Endothelial cell of umbilical vein (primary cell): ENCODE measurements around the gene DNAJA4. TPM values are rescaled to one million over a fixed set of nuclear protein-coding genes. Genes with fewer than 3 reads are reported as not detected.

ENCODE experiments used
- BruUV-seq: library from RNA; stranded (reverse); fragments of 400-500 nt; replicated peaks from 2 replicates; lab custom pipeline; 2021; lab: Mats Ljungman, UMichigan
- CTCF ChIA-PET: fragments of 300-600, 350-600 bp; sonication (Branson Sonifier 250); formaldehyde crosslinking; loops from one replicate; lab custom pipeline; 2021; ENCODE audit warnings: antibody characterized with exemption, inconsistent platforms; lab: Charles Lee
- POLR2A ChIA-PET: fragments of 300-600, 350-600 bp; sonication (Branson Sonifier 250); formaldehyde crosslinking; loops from one replicate; lab custom pipeline; 2021; ENCODE audit warnings: antibody characterized with exemption, inconsistent platforms; lab: Charles Lee
- DNase-seq: peaks from one replicate; pipeline ENCODE4 v3.0.0-alpha.2; 2011; ENCODE audit warnings: low read depth, low spot score
- FAIRE-seq: peaks from 2 replicates; lab custom pipeline; 2011; peaks lifted over from hg19 to GRCh38; lab: Jason Lieb, UNC
- H2AFZ ChIP-seq: 2 replicates; pipeline ENCODE4 v1.6.0; 2012; ENCODE audit warnings: low read depth, low read length, control low read depth, inconsistent platforms
- H3K27ac ChIP-seq: 2 replicates; pipeline ENCODE4 v1.5.1; 2011; ENCODE audit warnings: low read depth, mild to moderate bottlenecking, control low read depth, low read length, moderate library complexity; ENCODE audit not compliant: insufficient read depth
- H3K27me3 ChIP-seq, 2 experiments: 2 replicates each; pipeline versions ENCODE4 v1.6.0 to v1.6.1; 2011; ENCODE audit warnings: low read length in 2 of 2, mixed read lengths in 1 of 2; ENCODE audit not compliant: control insufficient read depth in 2 of 2, insufficient read depth in 2 of 2
- H3K36me3 ChIP-seq, 2 experiments: 2 replicates in 1 of 2; 3 replicates in 1 of 2; pipeline ENCODE4 v1.5.1; 2011; ENCODE audit warnings: low read length in 2 of 2, mild to moderate bottlenecking in 1 of 2, moderate library complexity in 1 of 2; ENCODE audit not compliant: control insufficient read depth in 2 of 2, insufficient read depth in 2 of 2; ENCODE audit errors: extremely low read depth in 1 of 2
- H3K4me1 ChIP-seq: 3 replicates; pipeline ENCODE4 v1.5.1; 2011; ENCODE audit warnings: mild to moderate bottlenecking, low read length; ENCODE audit not compliant: control insufficient read depth, insufficient read depth; ENCODE audit errors: extremely low read depth
- H3K4me2 ChIP-seq: 2 replicates; pipeline ENCODE4 v1.6.1; 2011; ENCODE audit warnings: low read length, control low read depth, mixed read lengths; ENCODE audit not compliant: insufficient read depth
- H3K4me3 ChIP-seq, 3 experiments: fragments of 200-600 bp in 1 of 3; sonication (generic), shearing (Covaris generic) in 1 of 3; replicated peaks in 1 of 3; 2 replicates each; pipeline ENCODE4 v1.5.1; 2011 to 2016; ENCODE audit warnings: control low read depth in 3 of 3, low read length in 3 of 3, mild to moderate bottlenecking in 2 of 3, inconsistent platforms in 1 of 3, low read depth in 1 of 3, moderate library complexity in 1 of 3; ENCODE audit not compliant: insufficient read depth in 1 of 3
- H3K79me2 ChIP-seq: 2 replicates; pipeline ENCODE4 v1.6.0; 2012; ENCODE audit warnings: low read length, inconsistent platforms; ENCODE audit not compliant: control insufficient read depth, insufficient read depth
- H3K9ac ChIP-seq: replicated peaks from 2 replicates; pipeline ENCODE3; 2011; ENCODE audit warnings: low read length, control low read depth; ENCODE audit not compliant: insufficient read depth; ENCODE audit errors: extremely low read depth
- H3K9me1 ChIP-seq: replicated peaks from 3 replicates; pipeline ENCODE4 v1.6.0; 2011; ENCODE audit warnings: mild to moderate bottlenecking, low read length; ENCODE audit not compliant: control insufficient read depth, insufficient read depth; ENCODE audit errors: extremely low read depth
- H3K9me3 ChIP-seq: replicated peaks from 2 replicates; pipeline ENCODE4 v1.5.1; 2012; ENCODE audit warnings: low read length, inconsistent platforms; ENCODE audit not compliant: control insufficient read depth, insufficient read depth
- H4K20me1 ChIP-seq: replicated peaks from 2 replicates; pipeline ENCODE3; 2011; ENCODE audit warnings: mild to moderate bottlenecking, low read length; ENCODE audit not compliant: control insufficient read depth, insufficient read depth; ENCODE audit errors: extremely low read depth
- MYC ChIP-seq: IDR thresholded peaks from one replicate; pipeline ENCODE4 v1.6.1; 2011; ENCODE audit warnings: mild to moderate bottlenecking, low read depth, low read length
- POLR2A ChIP-seq: IDR thresholded peaks from 2 replicates; pipeline ENCODE4 v1.6.1; 2012; ENCODE audit warnings: low read depth, mild to moderate bottlenecking, control low read depth, low read length
- POLR2AphosphoS5 ChIP-seq: IDR thresholded peaks from 2 replicates; pipeline ENCODE4 v1.6.1; 2012; ENCODE audit warnings: low read depth, mild to moderate bottlenecking, control low read depth, low read length, moderate library complexity; ENCODE audit not compliant: insufficient read depth
- dilution Hi-C: fragments of 300-500 bp; cut with MboI; formaldehyde crosslinking; loops from one replicate; pipeline ENCODE4 v1.15.0; 2019; ENCODE audit warnings: low sequenced_read_pairs; ENCODE audit not compliant: extremely low pct_ligation_motif_present
- intact Hi-C: fragments of 100-400 bp; cut with micrococcal nuclease; formaldehyde crosslinking; loops from one replicate; pipeline ENCODE4 v1.10.0; 2022
- polyA plus RNA-seq, 4 experiments: library from polyadenylated mRNA; depleted of rRNA in 3 of 4; stranded (reverse) in 3 of 4; unstranded in 1 of 4; fragments of >200 nt; gene quantifications; 2 replicates each; pipeline versions ENCODE4 v1.2.1 to v1.2.3, GENCODE V29; 2011 to 2012; ENCODE audit warnings: missing spikeins in 1 of 4
- total RNA-seq: library from RNA; stranded (reverse); gene quantifications from 2 replicates; pipeline ENCODE4 v1.2.3, GENCODE V29; 2021
- TF ChIP-seq, protein P1 (sequence below): IDR thresholded peaks from 2 replicates; pipeline ENCODE4 v1.6.1; 2011; ENCODE audit not compliant: insufficient read depth, insufficient read length
- TF ChIP-seq, protein P2 (sequence below), 2 donors: IDR thresholded peaks; 1 replicate in 1 of 2; 2 replicates in 1 of 2; pipeline ENCODE4 v1.5.1; 2011; ENCODE audit warnings: low read length in 2 of 2, mild to moderate bottlenecking in 2 of 2, moderate library complexity in 2 of 2, control low read depth in 1 of 2, inconsistent platforms in 1 of 2, low read depth in 1 of 2; ENCODE audit not compliant: insufficient read depth in 1 of 2; ENCODE audit errors: extremely low read depth in 1 of 2

The DNAJA4 gene
- total and polyA plus RNA-seq, 2 donors (not counting 3 experiments of a cell fraction or from before 2014, with no cell fraction given): 17.3 to 21.3 TPM

DNA sequence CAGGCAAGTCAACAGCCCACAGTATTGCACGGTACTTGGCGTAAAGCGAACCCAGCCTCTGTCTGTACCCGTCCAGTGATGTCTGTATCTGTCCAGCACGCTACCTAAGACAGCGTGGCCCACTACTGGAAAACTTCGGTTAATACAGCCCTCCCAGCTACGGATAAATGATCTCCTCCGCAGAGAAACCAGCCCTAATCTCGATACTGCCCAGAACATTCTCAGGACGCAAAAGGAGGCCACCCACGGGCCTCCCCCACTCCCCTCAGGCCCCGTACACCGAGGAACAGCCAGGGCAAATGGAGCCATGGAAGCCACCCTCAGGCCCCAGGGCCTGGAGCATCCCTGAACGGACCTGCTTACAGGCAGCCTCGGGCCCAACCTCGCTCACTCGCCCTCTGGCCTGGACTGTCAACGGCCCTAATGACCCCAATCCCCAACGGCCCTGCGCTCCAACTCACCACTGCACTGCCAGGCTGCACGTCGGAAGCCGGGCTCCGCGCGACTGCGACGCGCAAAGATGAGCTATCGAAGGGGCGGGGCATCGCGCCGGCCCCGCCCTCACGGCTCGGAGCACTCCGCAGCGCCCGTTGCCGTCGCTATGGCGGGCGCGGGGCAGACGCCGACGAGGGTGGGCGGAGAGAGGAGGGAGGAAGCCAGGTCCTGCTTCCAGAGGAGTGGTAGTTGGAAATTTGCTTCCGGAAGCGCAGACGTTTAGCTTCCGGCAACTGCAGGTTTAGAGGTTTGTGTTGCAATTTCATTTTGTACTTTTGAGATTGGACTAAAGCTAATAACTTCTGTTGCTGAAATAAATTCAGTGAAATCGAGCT lies 35.0 kb downstream of the DNAJA4 start, which contains the start of gene SKIC8:
Gene SKIC8 (minus strand): TSS at position 509 of the 830 bp plus-strand sequence. CDS start 3,923 bp downstream, outside the sequence.
- H3K4me3 ChIP-seq: peak within 1 kb of the TSS; percentile 68 to 100 (median 81)
- FAIRE-seq (peak; percentile 81), DNase-seq (peak; percentile 95)
- peak within 1 kb of the TSS; percentile 43 for H3K27ac ChIP-seq
- peaks cover 19% of the 10 kb centered on the region for H3K79me2 ChIP-seq
- H2AFZ ChIP-seq: peak within 1 kb of the TSS; percentile 80
- H3K36me3 ChIP-seq: peaks cover 0 to 2% of the 10 kb centered on the region in 2 experiments
- CTCF ChIA-PET: interaction anchor here (0.6 to 1.6 kb wide), 18 partner anchors 9 to 191 kb away, joined by 3 to 13 read pairs (median 4); partner anchors contain the start of gene DNAJA4
- H3K9me3 ChIP-seq: no peaks in the 10 kb centered on the region
- peaks cover 2 to 5% of the 10 kb centered on the region in 2 experiments for H3K27me3 ChIP-seq
- BruUV-seq: TSS peak; percentile 65
- peak within 1 kb of the TSS; percentile 83 for H3K4me2 ChIP-seq
- intact Hi-C loops (loop anchor here (1.0 to 2.0 kb wide), 3 partner anchors 23 to 207 kb away; partner anchors contain the start of genes HYKK and IDH3A), dilution Hi-C loops (no loop called here)
- POLR2A ChIA-PET: interaction anchor here (0.6 to 1.6 kb wide), 8 partner anchors 13 to 747 kb away, joined by 3 to 7 read pairs (median 3); partner anchors contain the start of genes IDH3A and IREB2
- TF ChIP-seq POLR2A: peak; percentile 94
- peak; percentile 87 for TF ChIP-seq POLR2AphosphoS5
- TF ChIP-seq, protein P1, sequence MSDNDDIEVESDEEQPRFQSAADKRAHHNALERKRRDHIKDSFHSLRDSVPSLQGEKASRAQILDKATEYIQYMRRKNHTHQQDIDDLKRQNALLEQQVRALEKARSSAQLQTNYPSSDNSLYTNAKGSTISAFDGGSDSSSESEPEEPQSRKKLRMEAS: peak; percentile 31
- TF ChIP-seq, protein P2, sequence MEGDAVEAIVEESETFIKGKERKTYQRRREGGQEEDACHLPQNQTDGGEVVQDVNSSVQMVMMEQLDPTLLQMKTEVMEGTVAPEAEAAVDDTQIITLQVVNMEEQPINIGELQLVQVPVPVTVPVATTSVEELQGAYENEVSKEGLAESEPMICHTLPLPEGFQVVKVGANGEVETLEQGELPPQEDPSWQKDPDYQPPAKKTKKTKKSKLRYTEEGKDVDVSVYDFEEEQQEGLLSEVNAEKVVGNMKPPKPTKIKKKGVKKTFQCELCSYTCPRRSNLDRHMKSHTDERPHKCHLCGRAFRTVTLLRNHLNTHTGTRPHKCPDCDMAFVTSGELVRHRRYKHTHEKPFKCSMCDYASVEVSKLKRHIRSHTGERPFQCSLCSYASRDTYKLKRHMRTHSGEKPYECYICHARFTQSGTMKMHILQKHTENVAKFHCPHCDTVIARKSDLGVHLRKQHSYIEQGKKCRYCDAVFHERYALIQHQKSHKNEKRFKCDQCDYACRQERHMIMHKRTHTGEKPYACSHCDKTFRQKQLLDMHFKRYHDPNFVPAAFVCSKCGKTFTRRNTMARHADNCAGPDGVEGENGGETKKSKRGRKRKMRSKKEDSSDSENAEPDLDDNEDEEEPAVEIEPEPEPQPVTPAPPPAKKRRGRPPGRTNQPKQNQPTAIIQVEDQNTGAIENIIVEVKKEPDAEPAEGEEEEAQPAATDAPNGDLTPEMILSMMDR (IDR thresholded peaks at IDR 0.05; ENCODE audit: extremely low read depth in 1 of 2, insufficient read depth in 1 of 2, low read depth in 1 of 2, low read length in 2 of 2): no peak
- no peak for TF ChIP-seq MYC
- H3K4me1 ChIP-seq: peaks cover 4% of the 10 kb centered on the region
- H3K9me1 ChIP-seq: no peaks in the 10 kb centered on the region
- H4K20me1 ChIP-seq: no peaks in the 10 kb centered on the region
- peak within 1 kb of the TSS; percentile 86 for H3K9ac ChIP-seq
